ENCODE data around the gene CTDNEP1.

Gene CTDNEP1

DNA sequence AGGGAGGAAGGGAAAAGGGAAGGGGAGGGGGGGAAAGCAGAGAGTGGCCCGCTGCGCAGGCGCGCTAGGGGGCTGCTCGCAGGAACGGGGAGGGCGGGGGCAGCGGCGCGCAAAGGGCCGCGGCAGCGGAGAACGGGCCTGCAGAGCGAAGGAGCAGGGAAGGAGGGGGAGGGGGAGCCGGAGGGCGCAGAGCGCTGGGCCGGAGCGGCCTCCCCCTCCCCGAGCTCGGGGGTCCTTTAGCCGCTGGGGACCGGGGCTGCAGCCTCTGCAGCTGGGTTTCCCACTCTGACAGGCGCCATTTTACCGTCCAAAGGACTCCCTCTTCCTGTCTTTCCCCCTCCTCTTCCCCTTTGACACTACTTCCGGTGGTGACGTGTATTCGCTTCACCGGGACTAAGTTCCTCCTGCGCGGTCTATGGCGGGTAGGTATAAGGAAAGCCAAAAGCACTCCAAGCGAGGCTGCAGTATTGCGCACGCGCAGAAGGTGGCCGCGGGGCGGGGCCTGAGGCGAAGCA lies at the start of gene CTDNEP1:
TSS of gene CTDNEP1 (minus strand) at position 74 of the 515 bp plus-strand sequence. CDS start 438 bp downstream, outside the sequence.
- DNase-seq (ENCODE audit: low read depth in 2 of 2, low spot score in 1 of 2), result peak; percentile 97 to 99

DNA sequence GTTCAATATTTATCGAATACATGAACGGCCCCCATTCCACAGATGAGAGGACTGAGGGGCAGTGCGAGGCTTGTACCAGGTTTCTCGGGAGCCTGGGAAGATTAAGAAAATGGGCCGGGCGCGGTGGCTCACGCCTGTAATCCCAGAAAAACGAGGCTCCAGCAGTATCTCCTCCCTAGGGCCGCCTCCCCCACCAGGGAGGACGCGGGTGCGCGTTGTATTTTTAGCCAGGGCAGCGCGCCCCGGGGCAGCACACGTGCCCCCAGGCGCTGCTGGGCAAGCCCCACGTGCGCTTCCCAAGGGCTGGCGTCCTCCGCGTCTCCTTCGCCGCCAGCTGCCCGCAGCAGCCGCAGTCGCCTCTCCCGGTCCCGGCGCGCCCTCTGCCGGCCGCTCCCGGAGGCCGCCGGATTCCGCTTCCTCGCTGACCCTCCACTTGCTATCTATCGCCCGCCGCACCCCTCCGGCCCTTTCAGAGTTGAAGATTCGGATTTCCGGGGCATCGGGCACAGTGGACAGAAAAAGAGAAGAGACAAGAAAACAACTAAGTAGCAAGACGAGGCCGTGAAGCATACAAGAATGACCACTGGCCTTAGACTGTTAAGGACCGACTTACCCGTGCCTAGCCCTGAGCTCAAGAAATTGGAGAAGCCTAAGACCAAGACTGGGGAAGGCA lies 44.8 kb upstream of the CTDNEP1 start:
- peak in 1 of 2 donors; percentile 25 for DNase-seq (ENCODE audit: low read depth in 2 of 2, low spot score in 1 of 2)

DNA sequence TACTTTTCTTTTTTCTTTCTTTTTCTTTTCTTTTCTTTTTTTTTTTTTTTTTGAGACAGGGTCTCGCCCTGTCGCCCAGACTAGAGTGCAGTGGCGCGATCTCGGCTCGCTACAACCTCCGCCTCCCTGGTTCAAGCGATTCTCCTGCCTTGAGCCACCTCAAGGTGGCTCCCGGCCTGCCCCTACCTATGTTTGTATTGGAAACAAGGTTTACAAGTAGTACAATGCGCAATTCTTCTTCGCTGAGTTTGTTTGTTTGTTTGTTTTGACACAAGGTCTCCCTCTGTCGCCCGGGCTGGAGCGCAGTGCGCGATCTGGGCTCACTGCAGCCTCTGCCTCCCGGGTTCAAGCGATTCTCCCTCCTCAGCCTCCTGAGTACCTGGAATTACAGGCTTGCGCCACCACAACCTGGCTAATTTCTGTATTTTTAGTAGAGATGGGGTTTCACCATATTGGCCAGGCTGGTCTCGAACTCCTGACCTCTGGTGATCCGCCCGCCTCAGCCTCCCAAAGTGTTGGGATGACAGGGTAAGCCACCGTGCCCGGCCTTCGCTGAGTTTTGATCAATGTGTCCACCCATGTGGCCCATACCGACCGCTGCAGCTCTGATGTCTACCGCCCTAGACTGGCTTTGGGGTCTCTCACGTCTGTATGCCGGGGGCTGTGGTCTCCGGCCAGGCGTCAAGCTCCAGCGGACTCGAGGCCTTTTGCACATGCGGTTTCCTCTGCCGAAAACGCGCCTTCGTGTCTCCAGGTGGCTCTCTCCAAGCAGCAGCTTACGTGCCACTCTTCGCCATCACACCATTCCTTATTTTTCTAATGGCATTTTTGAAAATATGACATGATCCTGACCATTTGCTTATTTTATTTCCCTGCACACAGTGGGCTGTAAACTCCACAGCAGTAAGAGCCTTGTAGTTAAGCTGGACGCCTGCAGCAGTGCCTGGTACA lies 44.0 kb upstream of the CTDNEP1 start:
- DNase-seq (ENCODE audit: low read depth in 2 of 2, low spot score in 1 of 2), result no peak

DNA sequence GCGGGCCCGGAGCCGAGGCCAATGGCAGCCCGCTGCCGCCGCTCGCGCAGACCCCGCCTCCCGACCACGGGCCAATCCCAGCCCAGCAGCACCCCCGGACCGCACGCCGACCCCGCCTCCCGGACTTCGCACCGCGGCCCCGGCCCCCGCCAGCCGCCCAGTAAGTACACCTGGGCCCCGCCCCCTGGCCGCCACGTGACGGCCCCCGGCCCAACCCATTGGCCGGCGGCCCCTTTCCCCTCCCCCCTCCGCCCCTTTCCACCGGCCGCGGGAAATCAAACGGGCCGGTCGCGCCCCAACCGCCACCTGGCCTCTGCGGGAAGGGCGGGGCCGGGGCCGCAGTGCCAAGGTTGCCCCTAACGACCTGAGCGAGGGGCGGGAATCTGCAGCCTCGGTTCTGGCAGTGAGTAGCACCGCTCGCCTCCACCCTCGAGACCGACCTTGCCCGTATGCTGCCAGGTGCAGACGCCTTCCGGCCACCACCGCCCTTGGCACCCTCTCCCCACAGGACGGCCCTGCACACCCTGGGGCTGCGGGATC lies 43.1 kb upstream of the CTDNEP1 start, which contains the start of gene YBX2:
TSS of gene YBX2 (minus strand) at position 26 of the 540 bp plus-strand sequence. CDS start 139 bp downstream, outside the sequence.
- peak in 1 of 2 donors; percentile 59 for DNase-seq (ENCODE audit: low read depth in 2 of 2, low spot score in 1 of 2)

DNA sequence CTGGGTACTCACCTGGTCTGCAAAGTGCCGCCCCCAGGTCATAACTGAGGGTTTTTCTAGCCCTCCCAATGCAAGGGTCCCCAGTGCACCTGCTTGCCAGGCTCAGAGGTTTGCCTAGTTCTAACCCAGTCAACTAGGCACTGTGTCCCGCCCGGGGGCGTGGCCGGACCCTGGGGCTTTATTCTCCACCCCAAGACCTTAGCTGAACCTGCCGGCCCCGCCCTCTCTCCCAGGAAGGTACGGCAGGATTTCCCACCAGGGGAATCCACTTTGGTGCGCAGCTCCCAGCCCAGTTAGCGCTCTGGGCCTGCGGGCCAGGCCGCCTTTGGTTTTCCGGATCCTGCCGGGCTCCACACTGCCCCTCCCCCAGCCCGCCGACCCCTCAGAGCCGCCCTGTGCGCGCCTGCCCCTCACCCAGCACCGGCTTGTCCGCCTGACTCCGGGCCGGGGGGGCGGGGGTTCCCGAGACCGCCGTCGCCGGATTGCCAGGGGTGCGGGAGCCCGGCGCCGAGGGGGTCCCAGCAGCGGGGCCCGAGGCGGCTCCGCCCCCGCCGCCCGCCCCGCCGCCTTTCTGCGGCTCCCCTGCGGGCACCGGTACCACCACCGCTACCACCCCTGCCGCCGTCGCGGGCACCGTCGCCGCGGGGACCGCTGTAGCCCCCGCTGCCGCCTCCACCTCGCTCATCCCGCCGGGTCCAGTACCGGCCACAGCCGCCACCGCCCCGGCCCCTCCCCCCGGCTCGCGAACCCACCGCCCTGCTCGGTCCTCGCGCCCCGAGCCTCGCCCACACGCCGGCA lies 42.5 kb upstream of the CTDNEP1 start:
- DNase-seq (ENCODE audit: low read depth in 2 of 2, low spot score in 1 of 2), result no peak

DNA sequence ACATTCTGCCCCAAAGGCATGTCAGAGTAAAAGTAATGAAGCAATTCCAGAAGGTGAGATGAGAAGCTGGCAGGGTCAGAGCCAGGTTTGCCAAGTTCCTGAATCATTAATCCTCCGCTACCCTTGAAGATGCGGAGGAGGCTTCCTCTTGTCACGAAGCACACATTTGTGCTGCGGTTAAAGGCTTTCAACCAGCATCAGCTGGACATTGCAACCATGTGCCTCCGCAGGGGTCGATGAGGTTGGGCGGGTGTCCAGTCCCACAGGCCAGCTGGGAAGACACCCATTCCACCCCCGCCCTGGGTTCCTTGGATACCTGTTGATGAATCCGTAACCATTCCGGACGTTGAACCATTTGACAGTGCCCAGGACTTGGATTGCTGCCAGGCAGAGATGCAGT lies 41.6 kb upstream of the CTDNEP1 start:
- DNase-seq (ENCODE audit: low read depth in 2 of 2, low spot score in 1 of 2), result no peak

DNA sequence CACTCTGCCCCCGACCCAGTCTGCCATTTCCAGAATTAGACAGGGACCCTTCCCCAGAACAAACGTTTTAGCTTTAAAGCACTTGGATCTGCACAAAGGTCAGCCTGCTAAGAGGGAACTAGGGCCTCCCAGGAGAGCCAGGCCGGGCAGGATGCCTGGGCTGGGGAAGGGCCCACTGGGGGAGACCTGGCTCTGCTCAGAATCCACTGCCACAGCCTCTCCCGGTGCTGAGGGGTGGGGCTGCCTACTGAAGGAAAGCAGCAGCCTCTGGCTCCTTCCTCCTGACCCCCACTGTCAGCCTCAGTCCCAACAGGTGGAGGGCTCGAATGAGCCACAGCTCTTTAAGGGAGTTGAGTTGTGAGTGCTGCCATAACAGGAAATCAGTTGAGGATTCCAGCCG lies 41.2 kb upstream of the CTDNEP1 start:
- DNase-seq (ENCODE audit: low read depth in 2 of 2, low spot score in 1 of 2), result no peak

DNA sequence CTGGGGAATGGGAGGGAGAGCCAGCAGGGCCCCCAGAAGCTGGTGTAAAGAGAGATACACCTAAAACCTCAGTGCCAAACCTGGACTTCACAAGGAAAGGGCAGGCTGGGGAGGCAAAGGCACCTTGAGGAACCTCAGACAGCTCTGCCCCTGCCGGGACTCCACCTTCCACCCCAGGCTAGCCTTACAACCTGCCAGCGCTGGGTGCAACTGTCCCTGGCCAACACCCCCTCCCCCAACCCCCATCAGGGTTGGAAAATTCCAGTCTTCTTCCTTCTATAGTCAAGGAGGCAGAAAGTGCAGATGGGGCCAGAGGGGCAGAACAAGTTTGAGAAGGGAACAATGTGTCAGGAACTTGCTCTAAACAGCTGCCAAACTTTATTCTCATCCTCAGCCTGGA lies 40.7 kb upstream of the CTDNEP1 start:
- DNase-seq (ENCODE audit: low read depth in 2 of 2, low spot score in 1 of 2), result no peak

DNA sequence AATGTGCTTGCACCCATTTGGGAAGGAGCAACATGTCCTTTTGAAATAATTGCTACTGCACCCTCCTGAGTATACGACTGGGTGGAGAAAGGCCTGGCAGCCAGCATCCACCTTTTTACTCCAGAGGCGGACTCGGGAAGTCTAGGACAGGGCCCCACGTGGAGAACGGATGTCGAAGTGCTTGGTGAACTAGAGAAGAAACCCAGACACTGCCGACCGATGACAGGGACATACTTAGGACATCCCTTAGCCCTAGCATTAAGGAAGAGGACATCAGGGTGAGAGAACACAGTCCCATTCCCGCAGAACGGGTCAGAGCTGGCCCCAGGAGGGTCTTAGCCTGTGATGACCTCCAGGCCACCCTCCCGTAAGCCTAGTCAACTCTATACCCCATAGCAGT lies 39.2 kb upstream of the CTDNEP1 start:
- DNase-seq (ENCODE audit: low read depth in 2 of 2, low spot score in 1 of 2), result no peak

DNA sequence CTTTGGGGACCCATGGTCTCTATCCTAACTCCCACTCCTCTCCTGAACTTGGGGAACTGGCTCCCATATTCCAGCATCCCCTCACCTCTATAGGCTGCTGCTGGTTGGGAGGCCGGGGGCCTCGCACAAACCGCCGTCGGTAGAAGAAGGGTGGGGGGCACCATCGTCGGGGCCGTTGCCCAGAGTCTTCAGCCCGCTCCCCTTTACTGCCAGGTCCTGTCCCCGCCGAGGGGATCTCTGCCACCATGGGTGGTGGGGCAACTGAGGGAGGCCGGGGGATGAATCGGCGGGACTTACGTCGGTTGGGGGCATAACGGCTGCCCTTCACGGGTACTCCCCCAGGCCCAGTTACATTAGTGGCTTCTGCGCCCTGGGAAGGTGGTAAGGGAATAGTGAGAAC lies 38.6 kb upstream of the CTDNEP1 start:
- DNase-seq (ENCODE audit: low read depth in 2 of 2, low spot score in 1 of 2), result no peak

DNA sequence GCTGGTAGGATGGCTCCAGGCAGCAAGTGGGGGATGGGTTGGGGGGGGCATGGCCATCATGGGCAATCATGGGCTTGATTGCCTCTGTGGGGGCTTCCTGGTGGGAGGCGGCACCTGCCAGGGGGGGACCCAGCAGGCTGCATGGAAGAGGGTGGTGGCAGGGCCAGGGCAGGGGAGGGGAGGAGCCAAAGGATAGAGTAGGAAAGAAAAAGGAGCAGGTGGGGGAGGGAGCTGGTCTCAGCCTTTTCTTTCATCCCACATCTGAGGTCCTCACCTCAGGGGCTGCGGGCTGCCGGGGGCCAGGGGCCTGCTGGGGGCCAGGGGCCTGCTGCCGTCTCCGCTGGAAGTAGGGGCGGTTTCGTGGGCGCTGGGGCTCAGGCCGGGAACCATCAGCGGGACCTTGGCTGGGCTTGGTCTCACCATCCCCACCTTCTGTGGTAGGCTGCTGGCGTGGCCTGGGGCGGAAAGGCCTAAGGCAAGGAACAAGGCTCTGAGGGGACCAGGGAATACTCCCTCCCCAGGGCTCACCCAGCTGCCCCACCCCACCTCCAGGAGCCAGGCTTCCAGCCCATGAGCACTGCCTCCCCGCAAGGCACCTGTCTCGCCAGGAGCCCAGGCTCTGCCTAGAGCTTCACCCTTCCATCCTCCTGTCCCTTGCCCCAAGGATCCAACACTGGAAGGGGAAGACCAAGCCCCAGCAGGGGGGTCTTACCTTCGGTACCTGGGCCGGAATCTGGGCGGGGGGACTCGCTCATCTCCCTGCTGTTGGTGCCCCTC lies 37.9 kb upstream of the CTDNEP1 start:
- no peak for DNase-seq (ENCODE audit: low read depth in 2 of 2, low spot score in 1 of 2)

DNA sequence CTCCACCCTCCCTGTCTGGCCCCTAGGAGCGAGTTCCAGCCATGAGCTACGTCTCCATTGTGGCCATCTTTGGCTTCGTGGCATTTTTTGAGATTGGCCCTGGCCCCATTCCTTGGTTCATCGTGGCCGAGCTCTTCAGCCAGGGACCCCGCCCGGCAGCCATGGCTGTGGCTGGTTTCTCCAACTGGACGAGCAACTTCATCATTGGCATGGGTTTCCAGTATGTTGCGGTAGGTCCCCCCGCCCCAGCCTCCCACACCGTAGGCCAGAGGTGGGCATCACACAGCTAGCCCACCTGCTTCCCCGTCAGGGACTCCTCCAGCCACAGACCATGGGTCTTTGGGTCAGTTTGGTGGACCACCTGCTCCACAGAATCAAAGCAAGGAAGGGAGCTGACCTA lies 34.1 kb upstream of the CTDNEP1 start:
- DNase-seq (ENCODE audit: low read depth in 2 of 2, low spot score in 1 of 2), result no peak

DNA sequence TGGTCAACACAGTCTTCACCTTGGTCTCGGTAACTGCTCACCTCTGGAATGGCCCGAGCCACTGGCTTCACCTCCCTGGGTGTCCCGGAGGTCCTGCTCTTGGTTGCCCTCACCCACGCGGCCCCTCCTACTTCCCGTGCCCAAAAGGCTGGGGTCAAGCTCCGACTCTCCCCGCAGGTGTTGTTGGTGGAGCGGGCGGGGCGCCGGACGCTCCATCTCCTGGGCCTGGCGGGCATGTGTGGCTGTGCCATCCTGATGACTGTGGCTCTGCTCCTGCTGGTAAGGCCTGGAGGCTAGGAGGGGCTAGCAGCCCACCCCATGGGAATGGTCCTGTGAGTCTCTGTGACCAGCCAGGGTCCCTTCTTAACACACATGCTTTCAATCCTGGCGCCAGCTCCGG lies 33.4 kb upstream of the CTDNEP1 start:
- no peak for DNase-seq (ENCODE audit: low read depth in 2 of 2, low spot score in 1 of 2)

DNA sequence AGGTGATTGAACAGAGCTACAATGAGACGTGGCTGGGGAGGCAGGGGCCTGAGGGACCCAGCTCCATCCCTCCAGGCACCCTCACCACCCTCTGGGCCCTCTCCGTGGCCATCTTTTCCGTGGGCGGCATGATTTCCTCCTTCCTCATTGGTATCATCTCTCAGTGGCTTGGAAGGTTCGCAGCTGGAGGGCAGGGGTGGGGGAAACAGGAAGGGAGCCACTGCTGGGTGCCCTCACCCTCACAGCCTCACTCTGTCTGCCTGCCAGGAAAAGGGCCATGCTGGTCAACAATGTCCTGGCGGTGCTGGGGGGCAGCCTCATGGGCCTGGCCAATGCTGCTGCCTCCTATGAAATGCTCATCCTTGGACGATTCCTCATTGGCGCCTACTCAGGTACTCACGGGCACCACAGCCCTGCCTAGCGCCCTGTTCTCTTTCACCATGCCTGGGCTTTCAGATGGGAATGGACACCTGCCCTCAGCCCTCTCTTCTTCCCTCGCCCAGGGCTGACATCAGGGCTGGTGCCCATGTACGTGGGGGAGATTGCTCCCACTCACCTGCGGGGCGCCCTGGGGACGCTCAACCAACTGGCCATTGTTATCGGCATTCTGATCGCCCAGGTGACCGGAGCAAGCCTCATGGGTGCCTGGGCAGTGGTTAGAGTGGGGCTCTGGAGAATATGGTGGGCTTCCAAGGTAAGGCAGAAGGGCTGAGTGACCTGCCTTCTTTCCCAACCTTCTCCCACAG lies 32.1 kb upstream of the CTDNEP1 start:
- no peak for DNase-seq (ENCODE audit: low read depth in 2 of 2, low spot score in 1 of 2)

DNA sequence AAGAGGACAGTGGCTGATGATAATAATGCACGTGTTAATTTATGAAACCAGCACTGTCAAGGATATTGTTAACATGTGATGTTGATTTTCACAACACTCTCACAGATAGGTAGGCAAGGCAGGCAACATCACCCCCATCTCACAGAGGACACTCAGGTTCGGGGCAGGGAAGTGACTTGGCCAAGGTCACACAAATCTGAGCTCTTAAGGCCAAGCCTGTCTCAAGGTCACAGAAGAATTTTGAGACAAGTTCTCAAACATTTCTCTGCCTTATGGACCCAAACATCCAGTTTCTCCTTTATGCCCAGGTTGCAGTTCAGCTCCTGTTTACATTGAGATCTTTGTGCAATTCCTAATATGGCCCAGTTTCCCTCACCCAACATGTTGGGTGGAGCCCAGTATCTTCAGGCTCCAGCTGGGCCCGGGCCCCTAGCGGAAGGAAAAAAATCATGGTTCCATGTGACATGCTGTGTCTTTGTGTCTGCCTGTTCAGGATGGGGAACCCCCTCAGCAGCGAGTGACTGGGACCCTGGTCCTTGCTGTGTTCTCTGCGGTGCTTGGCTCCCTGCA lies 31.3 kb upstream of the CTDNEP1 start:
- DNase-seq (ENCODE audit: low read depth in 2 of 2, low spot score in 1 of 2), result no peak

DNA sequence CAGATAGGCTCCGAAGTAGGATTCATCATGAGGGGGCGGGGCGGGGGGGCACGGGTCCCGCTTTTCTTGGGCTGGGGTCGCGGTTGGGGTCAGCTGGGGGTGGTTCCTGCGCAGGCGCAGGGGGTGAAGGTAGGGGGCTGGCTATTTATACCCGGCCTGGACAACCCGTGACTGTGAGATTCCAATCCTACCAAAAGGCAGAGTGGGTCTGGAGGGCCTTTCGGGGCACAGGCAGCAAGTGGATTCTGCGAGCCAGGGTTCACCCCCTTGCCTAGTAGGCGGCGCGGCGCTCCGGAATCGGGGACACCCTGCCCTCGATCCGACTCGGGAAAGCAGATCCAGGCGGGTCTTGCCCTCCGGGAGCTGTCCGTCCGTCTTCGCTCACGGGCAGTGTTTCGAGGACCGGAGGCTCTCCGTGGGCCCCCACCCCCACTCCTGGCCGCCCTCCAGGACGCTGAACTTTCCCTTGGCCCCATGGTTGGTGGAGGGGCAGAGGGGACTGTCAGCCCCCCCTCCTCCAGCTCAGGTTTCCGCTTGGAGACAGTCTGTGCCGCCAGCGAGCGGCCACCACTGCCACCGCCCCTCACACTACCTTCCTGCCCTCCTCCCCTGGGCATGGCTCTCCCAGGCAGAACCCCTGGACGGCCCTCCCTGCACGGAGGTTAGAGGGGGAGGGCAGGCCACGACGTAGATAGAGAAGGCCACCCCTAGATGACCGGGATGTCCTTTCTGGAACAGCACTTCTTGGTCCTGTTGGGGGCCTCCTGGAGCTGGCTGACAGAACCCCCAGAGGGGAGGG lies 30.6 kb upstream of the CTDNEP1 start:
- DNase-seq (ENCODE audit: low read depth in 2 of 2, low spot score in 1 of 2), result no peak

DNA sequence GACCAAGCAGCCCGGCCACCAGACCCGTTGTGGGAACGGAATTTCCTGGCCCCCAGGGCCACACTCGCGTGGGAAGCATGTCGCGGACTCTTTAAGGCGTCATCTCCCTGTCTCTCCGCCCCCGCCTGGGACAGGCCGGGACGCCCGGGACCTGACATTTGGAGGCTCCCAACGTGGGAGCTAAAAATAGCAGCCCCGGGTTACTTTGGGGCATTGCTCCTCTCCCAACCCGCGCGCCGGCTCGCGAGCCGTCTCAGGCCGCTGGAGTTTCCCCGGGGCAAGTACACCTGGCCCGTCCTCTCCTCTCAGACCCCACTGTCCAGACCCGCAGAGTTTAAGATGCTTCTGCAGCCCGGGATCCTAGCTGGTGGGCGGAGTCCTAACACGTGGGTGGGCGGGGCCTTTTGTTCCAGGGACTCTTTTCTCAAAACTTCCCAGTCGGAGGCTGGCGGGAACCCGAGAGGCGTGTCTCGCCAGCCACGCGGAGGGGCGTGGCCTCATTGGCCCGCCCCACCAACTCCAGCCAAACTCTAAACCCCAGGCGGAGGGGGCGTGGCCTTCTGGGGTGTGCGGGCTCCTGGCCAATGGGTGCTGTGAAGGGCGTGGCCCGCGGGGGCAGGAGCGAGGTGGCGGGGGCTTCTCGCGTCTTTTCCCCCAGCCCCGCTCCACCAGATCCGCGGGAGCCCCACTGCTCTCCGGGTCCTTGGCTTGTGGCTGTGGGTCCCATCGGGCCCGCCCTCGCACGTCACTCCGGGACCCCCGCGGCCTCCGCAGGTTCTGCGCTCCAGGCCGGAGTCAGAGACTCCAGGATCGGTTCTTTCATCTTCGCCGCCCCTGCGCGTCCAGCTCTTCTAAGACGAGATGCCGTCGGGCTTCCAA lies 29.8 kb upstream of the CTDNEP1 start, which contains the start of gene SLC2A4:
TSS of gene SLC2A4 (plus strand) at position 645 of the 879 bp plus-strand sequence. CDS start at position 862, 217 bp downstream.
- DNase-seq (ENCODE audit: low read depth in 2 of 2, low spot score in 1 of 2), result peak; percentile 62 to 73
